Urinary bladder (tissue), 4 donors: ENCODE data around the gene ATF4. TPM values are rescaled to one million over a fixed set of nuclear protein-coding genes. Genes with fewer than 3 reads are reported as not detected.
"Not testable (repeated sequence)": the region's sequence is repeated elsewhere in the genome, so short reads cannot be mapped to it uniquely, and the experiment has no call there.

Experiments used
- DNase-seq: peaks from one replicate; pipeline ENCODE4 v3.0.0-alpha.2; 2015; ENCODE audit errors: extremely low spot score
- H3K27ac ChIP-seq: one replicate; pipeline ENCODE4 v1.5.1; 2013; ENCODE audit warnings: low read depth, mild to moderate bottlenecking, moderate library complexity
- H3K36me3 ChIP-seq: one replicate; pipeline ENCODE4 v1.6.1; 2013; ENCODE audit warnings: mild to moderate bottlenecking, moderate library complexity; ENCODE audit not compliant: insufficient read depth
- H3K4me1 ChIP-seq: one replicate; pipeline ENCODE4 v1.6.1; 2013; ENCODE audit warnings: mild to moderate bottlenecking, moderate library complexity; ENCODE audit not compliant: insufficient read depth
- H3K4me3 ChIP-seq: one replicate; pipeline ENCODE4 v1.5.1; 2013; ENCODE audit warnings: low read depth, low read length
- WGBS: extraction: QIAGEN DNeasy Blood & Tissue Kit; methylation state at CpG from one replicate; pipeline ENCODE4 v1.1.7; 2013; 5-methylcytosine and 5-hydroxymethylcytosine counted together
- polyA plus RNA-seq: library from polyadenylated mRNA; stranded (reverse); fragments of 200-250 nt; gene quantifications from one replicate; pipeline ENCODE4 v1.2.3, GENCODE V29; 2013
- total RNA-seq: library from RNA; depleted of rRNA; stranded (reverse); fragments of >200 nt; gene quantifications from one replicate; pipeline ENCODE4 v1.2.3, GENCODE V29; 2014
- donor health status: healthy with polysubstance abuse.
- donor health status: healthy.

ATF4 gene
- total and polyA plus RNA-seq, 2 donors: 154 to 633 TPM

DNA sequence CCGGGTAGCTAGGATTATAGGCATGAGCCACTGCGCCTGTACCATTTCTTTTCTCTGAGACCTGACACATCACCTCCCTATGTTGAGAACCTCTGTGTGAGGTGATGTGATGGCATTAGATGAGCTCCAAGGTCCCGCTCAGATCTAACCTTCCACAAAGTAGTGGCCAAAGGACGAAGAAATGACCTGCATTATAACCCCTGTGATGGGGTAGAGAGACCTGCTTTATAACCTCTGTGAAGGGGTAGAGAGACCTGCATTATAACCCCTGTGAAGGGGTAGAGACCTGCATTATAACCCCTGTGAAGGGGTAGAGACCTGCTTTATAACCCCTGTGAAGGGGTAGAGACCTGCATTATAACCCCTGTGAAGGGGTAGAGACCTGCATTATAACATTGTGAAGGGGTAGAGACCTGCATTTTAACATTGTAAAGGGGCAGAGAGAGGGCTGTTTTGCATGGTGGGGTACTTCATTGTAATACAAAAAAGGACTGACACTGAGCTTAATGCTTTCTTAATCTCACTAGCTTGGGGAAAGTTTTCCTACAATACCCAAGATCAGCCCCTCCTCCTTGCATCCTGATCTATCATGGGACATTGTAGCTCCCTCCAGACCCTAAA lies 9.7 kb upstream of the ATF4 start:
- 91% methylated on average over 4 of the region's 4 CpGs for WGBS

DNA sequence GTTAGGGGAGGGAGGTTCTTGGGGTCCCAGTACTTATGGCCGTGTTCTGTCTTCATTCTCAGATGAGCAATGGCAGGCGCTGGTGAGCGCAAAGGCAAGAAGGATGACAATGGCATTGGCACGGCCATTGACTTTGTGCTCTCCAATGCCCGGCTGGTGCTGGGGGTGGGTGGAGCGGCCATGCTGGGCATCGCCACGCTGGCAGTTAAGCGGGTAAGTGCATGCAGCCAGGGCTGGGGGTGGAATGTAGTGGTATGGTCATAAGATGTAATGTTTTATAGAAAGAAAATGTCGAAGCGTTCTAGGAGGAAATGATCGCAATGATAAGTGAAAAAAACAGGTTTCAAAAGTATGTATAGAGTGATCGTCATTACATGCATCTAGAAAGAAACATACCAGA lies 9.1 kb upstream of the ATF4 start:
- no peak for DNase-seq
- Histone ChIP-seq H3K36me3 (peaks cover 2% of the 10 kb centered on the region), H3K4me3 (no peak overlapping the region), H3K27ac (no peak overlapping the region), H3K4me1 (no peaks in the 10 kb centered on the region)
- 94% methylated on average over 13 of the region's 13 CpGs for WGBS

More for the DNA sequence above, 9.7 kb upstream of the ATF4 start:
- H3K36me3 ChIP-seq: peaks cover 2% of the 10 kb centered on the region
- no peak overlapping the region for H3K4me3 ChIP-seq
- H3K4me1 ChIP-seq: no peaks in the 10 kb centered on the region
- no peak for DNase-seq
- H3K27ac ChIP-seq: no peak overlapping the region

DNA sequence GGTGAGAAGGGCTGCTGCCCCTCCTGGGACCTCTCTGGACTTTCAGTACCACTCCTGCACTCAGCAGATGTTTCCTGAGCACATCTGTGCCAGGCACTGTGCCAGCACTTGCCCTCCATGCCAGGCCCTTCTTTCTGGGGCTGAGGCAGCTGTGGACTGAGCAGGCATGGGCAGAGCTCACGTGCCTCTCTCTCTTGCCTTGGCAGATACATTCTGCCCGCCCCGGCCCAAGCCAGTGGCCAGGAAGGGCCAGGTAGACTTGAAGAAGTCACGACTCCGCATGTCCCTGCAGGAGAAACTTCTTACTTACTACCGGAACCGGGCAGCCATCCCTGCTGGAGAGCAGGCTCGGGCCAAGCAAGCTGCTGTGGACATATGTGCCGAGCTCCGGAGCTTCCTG lies 8.3 kb upstream of the ATF4 start:
- WGBS: 90% methylated on average over 10 of the region's 10 CpGs
- Histone ChIP-seq H3K4me1 (no peaks in the 10 kb centered on the region), H3K4me3 (no peak overlapping the region), H3K36me3 (peaks cover 2% of the 10 kb centered on the region), H3K27ac (no peak overlapping the region)
- DNase-seq: no peak

DNA sequence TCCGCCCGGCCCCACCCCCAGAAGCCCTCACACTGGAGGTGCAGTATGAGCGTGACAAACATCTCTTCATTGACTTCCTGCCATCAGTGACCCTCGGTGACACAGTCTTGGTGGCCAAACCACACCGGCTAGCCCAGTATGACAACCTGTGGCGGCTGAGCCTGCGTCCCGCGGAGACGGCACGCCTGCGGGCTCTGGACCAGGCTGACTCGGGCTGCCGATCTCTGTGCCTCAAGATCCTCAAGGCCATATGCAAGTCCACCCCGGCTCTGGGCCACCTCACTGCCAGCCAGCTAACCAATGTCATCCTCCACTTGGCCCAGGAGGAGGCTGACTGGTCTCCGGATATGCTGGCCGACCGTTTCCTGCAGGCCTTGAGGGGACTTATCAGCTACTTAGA lies 6.6 kb upstream of the ATF4 start:
- Histone ChIP-seq H3K4me1 (no peaks in the 10 kb centered on the region), H3K36me3 (peaks cover 2% of the 10 kb centered on the region), H3K4me3 (no peak overlapping the region), H3K27ac (no peak overlapping the region)
- 93% methylated on average over 18 of the region's 18 CpGs for WGBS
- no peak for DNase-seq

DNA sequence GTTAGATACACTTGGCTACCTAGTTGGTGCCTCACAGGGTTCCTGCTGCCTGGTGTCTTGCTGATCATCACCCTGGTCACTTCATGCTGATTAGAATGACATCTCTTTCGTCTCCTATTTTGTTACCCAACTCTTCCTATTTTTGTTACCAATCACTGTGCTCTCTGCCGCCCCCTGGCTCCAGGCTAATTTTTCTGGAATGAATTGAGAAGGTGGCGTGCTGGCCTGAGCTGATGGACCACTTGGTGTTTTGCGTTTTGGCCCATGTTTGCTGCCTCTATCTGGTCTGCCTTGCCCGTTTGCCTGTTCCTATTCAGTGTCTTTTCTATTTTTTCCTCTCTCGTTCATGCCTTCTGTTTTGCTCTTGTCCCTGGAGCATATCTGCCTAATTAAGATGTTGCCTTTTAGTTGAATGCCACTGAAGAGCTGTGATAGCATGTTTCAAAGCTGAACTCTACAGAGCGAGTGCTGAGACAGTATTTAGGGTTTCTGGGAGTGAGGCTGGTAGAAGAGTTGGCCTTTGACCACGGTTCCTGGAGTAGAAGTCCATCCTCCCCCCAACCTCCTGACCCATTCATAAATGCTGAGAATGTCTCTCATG lies 5.9 kb upstream of the ATF4 start:
- no peak for DNase-seq
- H3K27ac ChIP-seq: no peak overlapping the region
- H3K36me3 ChIP-seq: peaks cover 2% of the 10 kb centered on the region
- H3K4me1 ChIP-seq: no peaks in the 10 kb centered on the region
- no peak overlapping the region for H3K4me3 ChIP-seq
- 48% methylated on average over 8 of the region's 8 CpGs for WGBS

DNA sequence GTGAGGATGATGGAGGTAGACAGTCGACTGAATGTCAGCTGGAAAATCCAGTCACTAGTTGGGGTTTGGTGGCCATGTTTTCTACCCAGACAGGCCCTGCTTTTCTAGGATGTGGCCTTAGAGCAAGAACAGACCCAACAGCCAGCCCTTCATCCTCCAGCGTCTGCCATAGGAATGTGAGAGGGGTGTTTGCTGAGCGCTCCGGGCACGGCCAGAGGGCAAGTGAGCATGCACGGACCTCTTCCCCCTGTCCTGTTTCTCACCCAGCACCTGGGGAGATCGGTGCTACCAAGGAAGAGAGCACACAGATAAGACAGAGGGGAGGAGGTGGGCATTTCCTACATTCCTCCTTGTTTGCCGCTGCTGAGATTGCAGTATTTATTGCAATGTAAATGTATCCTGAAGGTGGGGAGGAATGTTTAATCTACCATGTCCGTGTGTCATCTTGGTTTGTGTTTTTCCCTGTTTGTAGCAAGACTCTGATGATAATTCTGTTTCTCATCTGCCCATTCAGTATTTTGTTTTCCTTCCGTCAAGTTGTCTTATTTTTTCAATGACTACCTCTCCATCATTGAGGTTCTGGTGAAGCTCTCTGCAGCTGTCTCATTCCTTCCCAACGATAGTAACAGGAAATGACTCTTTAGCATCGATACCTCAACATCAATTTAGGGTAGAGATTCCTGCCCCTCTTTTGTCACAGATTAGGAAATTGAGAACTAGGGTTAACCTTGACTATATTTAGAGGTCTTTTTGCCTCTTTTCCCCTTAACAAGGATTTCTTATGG lies 4.9 kb upstream of the ATF4 start:
- Histone ChIP-seq H3K27ac (no peak overlapping the region), H3K4me1 (no peaks in the 10 kb centered on the region), H3K36me3 (peaks cover 2% of the 10 kb centered on the region), H3K4me3 (no peak overlapping the region)
- 90% methylated on average over 12 of the region's 12 CpGs for WGBS
- DNase-seq: no peak

DNA sequence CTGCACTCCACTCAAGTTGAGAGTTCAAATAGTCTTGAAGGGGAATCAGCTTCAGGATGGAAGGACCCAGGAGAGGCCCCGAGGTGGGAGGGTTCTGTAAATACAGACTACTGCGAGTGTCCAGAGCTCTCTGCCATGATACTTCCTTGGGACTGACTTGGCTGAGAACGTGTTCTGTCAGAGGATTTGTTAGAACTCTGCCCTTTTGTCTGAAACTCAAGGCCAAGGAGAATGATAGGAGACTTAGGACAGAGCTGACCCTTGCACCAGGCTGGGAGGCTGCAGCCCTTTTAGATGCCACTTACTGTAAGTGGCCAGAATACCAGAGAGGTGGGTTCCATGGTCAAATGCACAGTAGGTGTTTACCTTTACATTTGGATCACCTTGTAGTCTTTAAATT lies 2.9 kb upstream of the ATF4 start:
- no peaks in the 10 kb centered on the region for H3K4me1 ChIP-seq
- H3K36me3 ChIP-seq: no peaks in the 10 kb centered on the region
- DNase-seq: no peak
- WGBS: 84% methylated on average over 3 of the region's 3 CpGs
- no peak overlapping the region for H3K4me3 ChIP-seq
- no peak overlapping the region for H3K27ac ChIP-seq

DNA sequence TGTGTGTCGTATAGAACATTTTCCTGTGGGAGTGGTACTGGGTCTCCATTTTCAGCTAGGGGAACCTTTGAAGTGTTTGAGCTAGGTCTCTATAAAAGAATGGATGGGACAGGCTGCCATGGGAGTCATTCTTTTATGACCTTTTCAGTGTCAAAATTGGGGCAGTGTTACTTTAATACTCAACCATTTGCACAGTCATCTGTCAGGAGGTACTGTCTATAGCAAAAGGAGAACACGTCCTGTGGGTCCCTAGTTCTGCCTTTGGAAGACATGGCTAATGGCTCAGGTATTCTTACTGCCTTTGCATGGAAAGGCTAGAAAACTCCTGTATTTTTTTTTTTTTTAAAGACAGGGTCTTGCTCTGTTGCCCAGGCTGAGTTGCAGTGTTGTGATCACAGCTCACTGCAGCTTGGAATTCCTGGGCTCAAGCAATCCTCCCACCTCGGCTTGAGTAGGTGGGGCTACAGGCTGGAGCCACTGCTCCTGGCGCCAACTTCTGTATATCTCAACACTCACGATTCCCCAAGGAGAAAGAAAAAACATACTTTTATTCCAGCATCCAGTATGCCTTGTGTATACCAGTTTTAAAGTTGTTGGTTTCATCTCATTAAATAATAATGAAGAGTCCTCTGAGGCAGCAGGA lies 2.1 kb upstream of the ATF4 start:
- H3K36me3 ChIP-seq: no peaks in the 10 kb centered on the region
- no peak for DNase-seq
- no peak overlapping the region for H3K4me3 ChIP-seq
- H3K4me1 ChIP-seq: no peaks in the 10 kb centered on the region
- WGBS: 40% methylated on average over 5 of the region's 5 CpGs
- H3K27ac ChIP-seq: no peak overlapping the region

DNA sequence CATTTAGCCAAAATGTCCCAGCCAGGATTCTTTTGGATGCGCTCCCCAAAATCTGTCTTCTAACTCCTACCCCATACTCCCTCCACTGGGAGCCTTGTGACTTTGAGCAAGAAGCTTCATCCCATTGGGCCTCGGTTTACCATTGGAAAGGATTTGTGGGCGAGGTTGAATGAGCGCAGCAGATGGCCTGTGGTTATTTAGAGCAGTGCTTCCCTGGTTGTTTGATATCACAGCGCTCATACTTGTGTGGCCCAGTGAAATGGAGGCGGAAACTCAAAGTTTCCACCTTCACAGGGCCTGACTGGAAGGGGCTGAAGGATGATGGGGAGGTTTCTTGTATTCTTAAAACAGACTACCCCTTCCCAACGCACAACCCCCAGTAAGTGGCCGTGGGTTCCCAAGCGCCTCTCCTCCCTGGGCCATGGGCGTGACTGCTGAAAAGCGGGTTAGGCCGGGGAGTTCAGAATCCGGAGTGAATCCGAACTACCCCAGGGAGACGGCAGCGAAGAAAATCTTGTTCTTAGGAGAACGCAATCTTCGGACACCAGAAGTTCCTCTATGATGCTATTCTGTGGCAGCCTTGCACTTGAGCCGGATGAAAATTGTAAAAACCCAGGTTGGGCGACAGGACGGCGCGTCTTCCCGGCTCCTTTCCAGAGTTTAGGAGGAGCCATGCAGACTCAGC lies 1.2 kb upstream of the ATF4 start:
- DNase-seq: no peak
- H3K4me1 ChIP-seq: no peaks in the 10 kb centered on the region
- WGBS: 8% methylated on average over 24 of the region's 24 CpGs
- H3K27ac ChIP-seq: peak overlapping the region; percentile 90
- H3K4me3 ChIP-seq: peak overlapping the region; percentile 89
- no peaks in the 10 kb centered on the region for H3K36me3 ChIP-seq

DNA sequence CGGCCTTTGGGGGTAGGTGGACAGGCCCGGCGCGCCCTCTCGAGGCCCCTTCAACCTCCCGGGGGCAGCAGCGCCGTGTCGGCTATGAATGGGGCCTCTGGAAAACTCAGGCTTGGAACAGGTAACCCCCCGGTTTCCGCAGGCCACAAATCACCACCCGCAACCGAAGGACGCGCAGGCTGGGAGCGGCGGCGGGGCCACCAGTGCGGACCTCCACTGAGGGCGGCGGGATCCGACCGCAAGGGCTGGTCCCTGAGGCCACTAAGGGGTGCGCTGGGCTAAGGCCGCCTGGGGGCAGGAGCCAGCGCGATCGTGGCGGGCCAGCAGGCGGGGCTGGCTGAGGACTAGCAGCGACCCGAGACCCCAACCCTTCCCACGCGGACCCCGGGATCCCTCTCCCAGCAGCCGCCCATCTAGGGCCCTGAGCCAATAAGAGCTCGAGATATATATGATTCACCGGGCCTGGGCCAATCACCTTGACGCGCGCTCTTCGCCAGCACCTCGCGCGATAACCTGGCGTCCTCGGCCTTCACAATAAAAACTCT lies 609 bp upstream of the ATF4 start:
- H3K4me1 ChIP-seq: no peaks in the 10 kb centered on the region
- peak; percentile 96 for DNase-seq
- H3K36me3 ChIP-seq: no peaks in the 10 kb centered on the region
- H3K27ac ChIP-seq: peak overlapping the region; percentile 90
- under 1% methylated on average over 47 of the region's 47 CpGs for WGBS
- H3K4me3 ChIP-seq: peak overlapping the region; percentile 89

DNA sequence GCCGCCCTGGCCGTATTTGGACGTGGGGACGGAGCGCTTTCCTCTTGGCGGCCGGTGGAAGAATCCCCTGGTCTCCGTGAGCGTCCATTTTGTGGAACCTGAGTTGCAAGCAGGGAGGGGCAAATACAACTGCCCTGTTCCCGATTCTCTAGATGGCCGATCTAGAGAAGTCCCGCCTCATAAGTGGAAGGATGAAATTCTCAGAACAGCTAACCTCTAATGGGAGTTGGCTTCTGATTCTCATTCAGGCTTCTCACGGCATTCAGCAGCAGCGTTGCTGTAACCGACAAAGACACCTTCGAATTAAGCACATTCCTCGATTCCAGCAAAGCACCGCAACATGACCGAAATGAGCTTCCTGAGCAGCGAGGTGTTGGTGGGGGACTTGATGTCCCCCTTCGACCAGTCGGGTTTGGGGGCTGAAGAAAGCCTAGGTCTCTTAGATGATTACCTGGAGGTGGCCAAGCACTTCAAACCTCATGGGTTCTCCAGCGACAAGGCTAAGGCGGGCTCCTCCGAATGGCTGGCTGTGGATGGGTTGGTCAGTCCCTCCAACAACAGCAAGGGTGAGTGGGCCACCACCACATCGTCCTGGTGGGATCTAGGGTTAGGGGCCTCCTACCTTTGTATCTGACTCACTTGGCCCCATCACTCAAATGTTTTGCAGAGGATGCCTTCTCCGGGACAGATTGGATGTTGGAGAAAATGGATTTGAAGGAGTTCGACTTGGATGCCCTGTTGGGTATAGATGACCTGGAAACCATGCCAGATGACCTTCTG lies 934 bp downstream of the ATF4 start:
- H3K36me3 ChIP-seq, DNase-seq, H3K4me1 ChIP-seq: not testable (repeated sequence)
- peak overlapping the region; percentile 35 for H3K27ac ChIP-seq
- 1% methylated on average over 28 of the region's 28 CpGs for WGBS
- peak overlapping the region; percentile 89 for H3K4me3 ChIP-seq

DNA sequence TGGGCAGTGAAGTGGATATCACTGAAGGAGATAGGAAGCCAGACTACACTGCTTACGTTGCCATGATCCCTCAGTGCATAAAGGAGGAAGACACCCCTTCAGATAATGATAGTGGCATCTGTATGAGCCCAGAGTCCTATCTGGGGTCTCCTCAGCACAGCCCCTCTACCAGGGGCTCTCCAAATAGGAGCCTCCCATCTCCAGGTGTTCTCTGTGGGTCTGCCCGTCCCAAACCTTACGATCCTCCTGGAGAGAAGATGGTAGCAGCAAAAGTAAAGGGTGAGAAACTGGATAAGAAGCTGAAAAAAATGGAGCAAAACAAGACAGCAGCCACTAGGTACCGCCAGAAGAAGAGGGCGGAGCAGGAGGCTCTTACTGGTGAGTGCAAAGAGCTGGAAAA lies 1.7 kb downstream of the ATF4 start:
- not testable (repeated sequence) for H3K27ac ChIP-seq, H3K4me3 ChIP-seq, H3K4me1 ChIP-seq, DNase-seq, H3K36me3 ChIP-seq
- 12% methylated on average over 4 of the region's 5 CpGs for WGBS
